OCI-LY3 (cell line): ENCODE results near the gene HEPN1.

ENCODE experiments used
- H2AFZ ChIP-seq: fragments of 200-600, 300-600 bp; shearing (Covaris generic); 2 replicates; pipeline ENCODE4 v1.6.0; 2014; ENCODE audit warnings: antibody characterized with exemption, low read depth, low read length
- H3K27ac ChIP-seq: fragments of 200-600, 300-600 bp; sonication (generic); 2 replicates; pipeline ENCODE4 v1.5.1; 2014; ENCODE audit warnings: mild to moderate bottlenecking, low read length, moderate library complexity, mixed read lengths
- H3K27me3 ChIP-seq: fragments of 200-600, 300-600 bp; sonication (generic); 2 replicates; pipeline ENCODE4 v1.6.1; 2014; ENCODE audit warnings: low read depth, low read length, mixed read lengths
- H3K36me3 ChIP-seq: fragments of 200-600, 300-600 bp; sonication (generic); replicated peaks from 2 replicates; pipeline ENCODE3; 2014; ENCODE audit warnings: low read depth, low read length, mixed read lengths
- H3K4me1 ChIP-seq: fragments of 300-600, 200-600 bp; sonication (generic); 2 replicates; pipeline ENCODE4 v1.6.1; 2014; ENCODE audit warnings: low read length, mixed read lengths
- H3K4me2 ChIP-seq: fragments of 200-600, 300-600 bp; sonication (generic); 2 replicates; pipeline ENCODE4 v1.6.1; 2014; ENCODE audit warnings: low read length, mixed read lengths
- H3K4me3 ChIP-seq: fragments of 300-600, 200-600 bp; sonication (generic); 2 replicates; pipeline ENCODE4 v1.5.1; 2014; ENCODE audit warnings: antibody characterized with exemption, mild to moderate bottlenecking, low read length, moderate library complexity
- H3K79me2 ChIP-seq: fragments of 300-600, 200-600 bp; shearing (Covaris generic); 2 replicates; pipeline ENCODE4 v1.6.1; 2014; ENCODE audit warnings: mild to moderate bottlenecking, low read length, mixed read lengths
- H3K9ac ChIP-seq: fragments of 300-600, 200-600 bp; shearing (Covaris generic); 2 replicates; pipeline ENCODE4 v1.6.0; 2014; ENCODE audit warnings: mild to moderate bottlenecking, low read length, moderate library complexity
- H3K9me3 ChIP-seq: fragments of 200-600, 300-600 bp; shearing (Covaris generic); 2 replicates; pipeline ENCODE4 v1.6.1; 2014; ENCODE audit warnings: low read length, mixed read lengths; ENCODE audit not compliant: insufficient read depth
- H4K20me1 ChIP-seq: fragments of 200-600, 300-600 bp; sonication (generic); 2 replicates; pipeline ENCODE4 v1.6.1; 2016; ENCODE audit warnings: low read length, mixed read lengths; ENCODE audit not compliant: insufficient read depth
- CTCF ChIP-seq: fragments of 200-600, 300-600 bp; sonication (generic); IDR thresholded peaks from 2 replicates; pipeline ENCODE4 v1.5.1; 2014; ENCODE audit warnings: antibody characterized with exemption, low read length, low read depth
- EZH2phosphoT487 ChIP-seq: fragments of 200-600 bp; shearing (Covaris generic); IDR thresholded peaks from 2 replicates; pipeline ENCODE4 v1.6.1; 2018; ENCODE audit warnings: antibody characterized with exemption, mixed run types, low read depth

The HEPN1 gene

DNA sequence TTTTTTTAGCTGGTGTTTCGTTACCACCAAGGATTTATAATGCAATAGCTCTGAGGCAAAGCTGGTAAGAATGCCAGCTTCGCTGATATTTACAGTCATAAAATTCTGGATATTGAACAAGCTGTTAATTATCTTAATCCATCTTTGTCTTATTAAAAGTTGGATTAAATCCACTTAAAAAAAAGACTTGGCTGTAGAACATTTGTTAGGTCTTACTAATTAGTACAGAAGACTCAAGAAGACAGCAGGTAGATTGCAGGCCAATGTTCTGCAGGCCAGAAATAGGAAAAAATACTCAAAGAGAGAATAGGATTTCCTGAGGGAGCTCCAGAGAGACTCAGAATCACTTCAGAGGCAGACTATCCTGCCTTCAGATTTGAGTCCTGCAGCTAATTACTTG, 28.9 kb upstream of the HEPN1 start:
- H3K27me3 ChIP-seq = peaks cover 15% of the 10 kb centered on the region; the same call in 1 of the 2 replicates
- no peaks in the 10 kb centered on the region for H3K9me3 ChIP-seq
- H3K36me3 ChIP-seq = no peaks in the 10 kb centered on the region
- no peak overlapping the region for H3K4me3 ChIP-seq
- H3K9ac ChIP-seq = no peak overlapping the region
- no peaks in the 10 kb centered on the region for H4K20me1 ChIP-seq
- no peak overlapping the region for H3K27ac ChIP-seq
- H3K4me1 ChIP-seq = no peaks in the 10 kb centered on the region
- no peak overlapping the region for H2AFZ ChIP-seq
- TF ChIP-seq CTCF (no peak), EZH2phosphoT487 (no peak)
- H3K79me2 ChIP-seq = no peaks in the 10 kb centered on the region
- no peak overlapping the region for H3K4me2 ChIP-seq

GRCh38 chr11:124890683-124891372, 28.2 kb upstream of the HEPN1 start:
- Histone ChIP-seq H3K4me2 (no peak overlapping the region), H3K79me2 (no peaks in the 10 kb centered on the region), H3K9me3 (no peaks in the 10 kb centered on the region), H3K4me3 (no peak overlapping the region), H2AFZ (no peak overlapping the region), H3K27ac (no peak overlapping the region), H3K27me3 (peaks cover 10% of the 10 kb centered on the region; the same call in 1 of the 2 replicates), H3K36me3 (no peaks in the 10 kb centered on the region), H3K4me1 (no peaks in the 10 kb centered on the region), H4K20me1 (no peaks in the 10 kb centered on the region), H3K9ac (no peak overlapping the region)
- no peak for TF ChIP-seq EZH2phosphoT487
- no peak for TF ChIP-seq CTCF

- no peak for TF ChIP-seq CTCF
- TF ChIP-seq EZH2phosphoT487 = no peak
- H3K4me1 ChIP-seq = no peaks in the 10 kb centered on the region
- no peaks in the 10 kb centered on the region for H3K36me3 ChIP-seq
- H2AFZ ChIP-seq = no peak overlapping the region
- H3K4me2 ChIP-seq = no peak overlapping the region
- no peak overlapping the region for H3K9ac ChIP-seq
- H3K27me3 ChIP-seq = peaks cover 10% of the 10 kb centered on the region; the same call in 1 of the 2 replicates
- no peaks in the 10 kb centered on the region for H3K9me3 ChIP-seq
- H4K20me1 ChIP-seq = no peaks in the 10 kb centered on the region
- no peak overlapping the region for H3K4me3 ChIP-seq
- no peak overlapping the region for H3K27ac ChIP-seq
- H3K79me2 ChIP-seq = no peaks in the 10 kb centered on the region
These were observed 27.6 kb upstream of the HEPN1 start for GRCh38 chr11:124891373-124891861.

DNA sequence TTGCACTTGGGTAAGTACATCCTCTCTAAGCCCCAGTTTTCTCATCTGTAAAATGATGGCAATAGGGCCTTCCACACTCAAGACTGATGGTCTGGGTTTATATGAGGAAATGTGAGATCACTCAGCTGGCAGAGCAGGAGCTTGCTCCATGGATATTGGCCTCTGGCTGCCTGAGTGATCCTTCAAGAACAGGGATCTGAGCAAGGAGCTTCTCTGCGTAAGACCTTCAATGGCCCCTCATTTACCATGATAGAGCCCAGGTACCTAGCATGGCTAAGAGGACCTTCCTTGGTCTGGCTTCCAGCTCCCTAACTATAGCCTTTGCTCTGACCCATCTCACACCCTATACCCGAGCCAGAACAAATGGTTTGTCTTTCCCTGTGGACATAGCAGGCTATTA, 26.9 kb upstream of the HEPN1 start:
- no peaks in the 10 kb centered on the region for H3K4me1 ChIP-seq
- H3K9ac ChIP-seq = no peak overlapping the region
- H3K27ac ChIP-seq = no peak overlapping the region
- H3K27me3 ChIP-seq = peaks cover 10% of the 10 kb centered on the region; the same call in 1 of the 2 replicates
- no peak overlapping the region for H3K4me3 ChIP-seq
- H3K4me2 ChIP-seq = no peak overlapping the region
- no peaks in the 10 kb centered on the region for H3K9me3 ChIP-seq
- no peaks in the 10 kb centered on the region for H3K79me2 ChIP-seq
- H4K20me1 ChIP-seq = no peaks in the 10 kb centered on the region
- TF ChIP-seq EZH2phosphoT487 = no peak
- no peak for TF ChIP-seq CTCF
- no peaks in the 10 kb centered on the region for H3K36me3 ChIP-seq
- H2AFZ ChIP-seq = no peak overlapping the region
